Measurements from ENCODE around the gene SMCHD1.

The SMCHD1 gene

GRCh38 chr18:2853926-2854664 lies 198.6 kb downstream of the SMCHD1 start:
- DNase-seq, result no peak

Measured in CD4-positive, alpha-beta T cell treated with Interleukin-21 for 1 hour (primary cell).